Aorta (tissue), 5 donors: ENCODE results near the gene SLC29A3. TPM values are rescaled to one million over a fixed set of nuclear protein-coding genes. Genes with fewer than 3 reads are reported as not detected.

Experiments
- ATAC-seq: fragments of 200-7000 bp; cut with Tn5 transposase; one replicate; pipeline ENCODE4 v1.9.1; 2022; ENCODE audit warnings: moderate library complexity; ENCODE audit not compliant: low FRiP score
- DNase-seq, 2 donors: peaks; one replicate each; pipeline ENCODE4 v3.0.0-alpha.2; 2020
- H3K27ac ChIP-seq, 2 donors: one replicate each; pipeline ENCODE4 v1.5.1; 2013; ENCODE audit warnings: low read length in 2 of 2, mild to moderate bottlenecking in 2 of 2, moderate library complexity in 2 of 2, control low read depth in 1 of 2, inconsistent platforms in 1 of 2, low read depth in 1 of 2
- H3K27me3 ChIP-seq, 2 donors: one replicate each; pipeline ENCODE4 v1.6.1; 2013; ENCODE audit warnings: control low read depth in 1 of 2, low read length in 1 of 2, mild to moderate bottlenecking in 1 of 2, moderate library complexity in 1 of 2; ENCODE audit not compliant: insufficient read depth in 2 of 2, control insufficient read depth in 1 of 2
- H3K36me3 ChIP-seq, 2 donors: one replicate each; pipeline ENCODE4 v1.6.1; 2013; ENCODE audit warnings: control low read depth in 1 of 2, low read length in 1 of 2, mild to moderate bottlenecking in 1 of 2; ENCODE audit not compliant: insufficient read depth in 2 of 2, control insufficient read depth in 1 of 2
- H3K4me1 ChIP-seq, 2 donors: one replicate each; pipeline ENCODE4 v1.6.1; 2013; ENCODE audit warnings: low read length in 2 of 2, control low read depth in 1 of 2, mild to moderate bottlenecking in 1 of 2, moderate library complexity in 1 of 2; ENCODE audit not compliant: insufficient read depth in 2 of 2, control insufficient read depth in 1 of 2
- H3K4me3 ChIP-seq, 2 donors: one replicate each; pipeline ENCODE4 v1.5.1; 2013; ENCODE audit warnings: low read length in 2 of 2, control low read depth in 1 of 2, mild to moderate bottlenecking in 1 of 2
- H3K9me3 ChIP-seq: one replicate; pipeline ENCODE4 v1.6.1; 2013; ENCODE audit warnings: mild to moderate bottlenecking, low read length; ENCODE audit not compliant: control insufficient read depth
- WGBS, 2 donors: extraction: QIAGEN DNeasy Blood & Tissue Kit; methylation state at CpG; one replicate each; pipeline ENCODE4 v1.1.7; 2013; 5-methylcytosine and 5-hydroxymethylcytosine counted together
- intact Hi-C, 2 donors: fragments of 100-400 bp; cut with DNase I; formaldehyde crosslinking; loops; one replicate each; pipeline versions ENCODE4 v1.14.2 to v1.15.0; 2022
- polyA plus RNA-seq, 2 donors: library from polyadenylated mRNA; stranded (reverse); fragments of 200-250 nt; gene quantifications; one replicate each; pipeline ENCODE4 v1.2.3, GENCODE V29; 2013
- total RNA-seq, 2 donors: library from RNA; stranded (reverse); fragmentation: NEBNext Ultra II Directional; extraction: Animal tissue kit (Norgen Biotek cat#: 25700); gene quantifications; one replicate each; pipeline ENCODE4 v1.2.1, GENCODE V29; 2021
- donor health status: healthy with polysubstance abuse.
- donor health status: Bipolar disorder and iron deficiency.
- donor health status: DM: no; HTN: no; CAD: no.
- donor health status: DM: no; HTN: no; CAD: no.
- donor health status: DM: yes; HTN: yes; CAD: no.

The SLC29A3 gene
- total and polyA plus RNA-seq, 4 donors: 2.4 to 8.8 (median 4.4) TPM

- no peak for ATAC-seq
- H3K27ac ChIP-seq: no peak overlapping the region
- WGBS, 2 donors: 95% methylated on average over 7 of the region's 7 CpGs
- intact Hi-C loops: no loop called here
- no peak for DNase-seq
- H3K4me3 ChIP-seq: no peak overlapping the region
- H3K4me1 ChIP-seq: no peaks in the 10 kb centered on the region
- no peaks in the 10 kb centered on the region for H3K9me3 ChIP-seq
- H3K27me3 ChIP-seq: no peaks in the 10 kb centered on the region
- H3K36me3 ChIP-seq: no peaks in the 10 kb centered on the region
These were observed 82.9 kb downstream of the SLC29A3 start for GRCh38 chr10:71402005-71402404.

GRCh38 chr10:71404503-71405295 is 85.6 kb downstream of the SLC29A3 start:
- Histone ChIP-seq H3K36me3 (no peaks in the 10 kb centered on the region), H3K27me3 (no peaks in the 10 kb centered on the region), H3K4me1 (no peaks in the 10 kb centered on the region), H3K4me3 (no peak overlapping the region), H3K9me3 (no peaks in the 10 kb centered on the region), H3K27ac (no peak overlapping the region)
- intact Hi-C loops: no loop called here
- DNase-seq (no peak), ATAC-seq (no peak)
- WGBS, 2 donors: 53 to 62% methylated on average over 13 of the region's 13 CpGs

- ATAC-seq (no peak), DNase-seq (no peak)
- intact Hi-C loops: no loop called here
- peaks cover 3% of the 10 kb centered on the region for H3K9me3 ChIP-seq
- no peaks in the 10 kb centered on the region for H3K27me3 ChIP-seq
- H3K4me1 ChIP-seq: no peaks in the 10 kb centered on the region
- 98 to 99% methylated on average over 3 of the region's 3 CpGs for WGBS, 2 donors
- H3K4me3 ChIP-seq: no peak overlapping the region
- no peak overlapping the region for H3K27ac ChIP-seq
- no peaks in the 10 kb centered on the region for H3K36me3 ChIP-seq
These were observed 87.8 kb downstream of the SLC29A3 start for GRCh38 chr10:71406878-71407277.

GRCh38 chr10:71408436-71409225 is 89.6 kb downstream of the SLC29A3 start:
- no peak overlapping the region for H3K4me3 ChIP-seq
- H3K27me3 ChIP-seq: no peaks in the 10 kb centered on the region
- ATAC-seq (no peak), DNase-seq (no peak)
- H3K27ac ChIP-seq: no peak overlapping the region
- H3K36me3 ChIP-seq: no peaks in the 10 kb centered on the region
- peaks cover 3% of the 10 kb centered on the region for H3K9me3 ChIP-seq
- intact Hi-C loops: no loop called here
- H3K4me1 ChIP-seq: no peaks in the 10 kb centered on the region
- WGBS, 2 donors: 79 to 84% methylated on average over 9 of the region's 9 CpGs

DNA sequence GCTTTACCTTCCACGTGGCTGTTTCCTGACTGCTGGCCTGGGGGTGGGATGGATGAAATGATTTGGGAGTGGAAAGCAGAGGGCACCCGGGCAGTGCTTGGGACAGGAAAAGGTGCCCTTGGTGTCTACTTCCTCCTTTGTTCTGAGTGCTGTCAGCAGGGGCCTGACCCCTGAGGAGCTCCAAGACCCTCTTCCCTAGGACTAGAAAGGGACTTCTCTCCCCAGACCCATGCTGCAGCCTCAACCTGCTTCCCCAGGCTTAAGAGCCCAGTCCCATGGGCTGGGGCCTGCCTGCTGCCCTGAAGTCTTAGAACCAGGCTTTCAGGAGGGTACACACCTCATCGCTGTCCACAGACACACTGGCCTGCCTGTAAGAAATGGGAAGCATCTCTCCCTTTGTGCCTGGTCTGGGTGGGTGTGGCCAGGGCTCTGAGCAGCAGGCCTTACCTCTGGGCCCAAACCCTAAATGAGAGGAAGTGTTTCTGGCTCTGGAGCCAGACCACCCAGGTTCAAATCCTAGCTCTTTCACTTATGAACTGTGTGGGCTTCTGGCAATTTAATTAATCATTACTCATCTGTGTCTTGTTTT is 90.6 kb downstream of the SLC29A3 start:
- Histone ChIP-seq H3K36me3 (no peaks in the 10 kb centered on the region), H3K9me3 (peaks cover 3% of the 10 kb centered on the region), H3K27me3 (no peaks in the 10 kb centered on the region), H3K4me1 (no peaks in the 10 kb centered on the region), H3K4me3 (no peak overlapping the region), H3K27ac (no peak overlapping the region)
- WGBS, 2 donors: 59 to 64% methylated on average over 3 of the region's 3 CpGs
- no peak for DNase-seq
- intact Hi-C loops: no loop called here
- ATAC-seq: no peak

Other genes with a start within 250 kb of the SLC29A3 start
- gene UNC5B, start 106.7 kb upstream of the SLC29A3 start, total RNA-seq: 10 to 100 TPM in 1 of 2 donors, 1 to 10 TPM in 1; 7.9 to 13.0 TPM
- gene UNC5B, start 106.7 kb upstream of the SLC29A3 start, polyA plus RNA-seq: 1 to 10 TPM; 2.9 to 9.1 TPM
- 10 to 100 TPM in 1 of 2 donors, 1 to 10 TPM in 1; 7.5 to 16.6 TPM for gene CDH23, start 77.7 kb downstream of the SLC29A3 start, total RNA-seq
- 1 to 10 TPM in 1 of 2 donors, under 1 TPM in 1; 0.50 to 7.0 TPM for gene CDH23, start 77.7 kb downstream of the SLC29A3 start, polyA plus RNA-seq